Measurements from ENCODE around the gene SLC1A2. TPM values are rescaled to one million over a fixed set of nuclear protein-coding genes. Genes with fewer than 3 reads are reported as not detected.
A peak's percentile ranks its signal among the peaks of the same experiment; 100 is the strongest.

The SLC1A2 gene
- polyA plus RNA-seq, 1 experiment: 0.60 TPM

DNA sequence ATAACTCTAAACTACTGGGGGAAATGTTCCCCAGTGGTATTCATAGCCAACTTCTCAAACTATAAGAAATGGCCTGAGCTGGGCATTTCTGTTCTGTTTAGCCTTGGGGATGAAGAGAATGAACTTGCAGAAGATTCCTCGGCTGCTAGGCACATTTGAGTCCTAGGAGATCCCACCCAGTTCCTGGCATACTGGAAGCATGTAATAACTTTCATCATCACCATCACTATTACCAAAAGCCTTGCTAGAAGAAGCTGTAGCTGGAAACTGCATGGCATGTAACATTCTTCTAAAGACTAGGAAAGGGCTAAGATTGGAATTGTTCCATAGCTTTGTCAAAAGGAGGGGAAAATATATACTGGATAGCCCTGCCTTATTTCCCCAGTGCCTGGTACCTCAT is 40.1 kb upstream of the SLC1A2 start:
- DNase-seq (ENCODE audit: low read depth): no peak
- POLR2A ChIA-PET: no interaction called here
- TF ChIP-seq, protein P1, sequence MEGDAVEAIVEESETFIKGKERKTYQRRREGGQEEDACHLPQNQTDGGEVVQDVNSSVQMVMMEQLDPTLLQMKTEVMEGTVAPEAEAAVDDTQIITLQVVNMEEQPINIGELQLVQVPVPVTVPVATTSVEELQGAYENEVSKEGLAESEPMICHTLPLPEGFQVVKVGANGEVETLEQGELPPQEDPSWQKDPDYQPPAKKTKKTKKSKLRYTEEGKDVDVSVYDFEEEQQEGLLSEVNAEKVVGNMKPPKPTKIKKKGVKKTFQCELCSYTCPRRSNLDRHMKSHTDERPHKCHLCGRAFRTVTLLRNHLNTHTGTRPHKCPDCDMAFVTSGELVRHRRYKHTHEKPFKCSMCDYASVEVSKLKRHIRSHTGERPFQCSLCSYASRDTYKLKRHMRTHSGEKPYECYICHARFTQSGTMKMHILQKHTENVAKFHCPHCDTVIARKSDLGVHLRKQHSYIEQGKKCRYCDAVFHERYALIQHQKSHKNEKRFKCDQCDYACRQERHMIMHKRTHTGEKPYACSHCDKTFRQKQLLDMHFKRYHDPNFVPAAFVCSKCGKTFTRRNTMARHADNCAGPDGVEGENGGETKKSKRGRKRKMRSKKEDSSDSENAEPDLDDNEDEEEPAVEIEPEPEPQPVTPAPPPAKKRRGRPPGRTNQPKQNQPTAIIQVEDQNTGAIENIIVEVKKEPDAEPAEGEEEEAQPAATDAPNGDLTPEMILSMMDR (IDR thresholded peaks at IDR 0.05; ENCODE audit: insufficient read depth, low read depth, low read length): no peak
- Histone ChIP-seq H3K4me3 (ENCODE audit: low read depth, low read length) (no peak overlapping the region), H3K36me3 (ENCODE audit: control insufficient read depth, insufficient read depth, low read length) (peaks cover 7% of the 10 kb centered on the region), H3K27me3 (ENCODE audit: control insufficient read depth, insufficient read depth, low read length) (no peaks in the 10 kb centered on the region)
- CTCF ChIA-PET: interaction anchor here (1.1 kb wide), 1 partner anchor 11 kb away, joined by 4 read pairs; no protein-coding TSS in a partner anchor

DNA sequence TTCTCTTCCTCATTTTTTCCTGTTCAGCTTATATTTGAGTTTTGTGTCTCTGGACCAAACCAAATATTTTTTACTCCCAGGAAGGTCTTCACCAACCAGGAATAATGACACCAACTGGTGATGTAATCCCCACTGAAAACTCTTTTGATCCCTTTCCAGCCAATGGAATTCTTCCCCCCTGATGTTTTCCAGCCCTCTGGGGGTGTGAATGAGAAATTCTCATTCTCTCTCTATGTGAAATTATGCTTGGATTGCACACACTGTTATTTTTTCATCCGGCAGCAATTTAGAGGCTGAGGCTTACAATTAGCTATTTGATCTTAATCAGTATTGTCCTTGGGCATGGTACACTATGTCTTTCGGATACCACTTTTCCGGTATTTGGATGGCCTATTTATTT is 39.5 kb upstream of the SLC1A2 start:
- TF ChIP-seq, protein P1 (IDR thresholded peaks at IDR 0.05; ENCODE audit: insufficient read depth, low read depth, low read length): no peak
- no peaks in the 10 kb centered on the region for H3K27me3 ChIP-seq (ENCODE audit: control insufficient read depth, insufficient read depth, low read length)
- peak; percentile 9 for DNase-seq (ENCODE audit: low read depth)
- POLR2A ChIA-PET: no interaction called here
- peaks cover 7% of the 10 kb centered on the region for H3K36me3 ChIP-seq (ENCODE audit: control insufficient read depth, insufficient read depth, low read length)
- H3K4me3 ChIP-seq (ENCODE audit: low read depth, low read length): no peak overlapping the region
- CTCF ChIA-PET: interaction anchor here (1.1 kb wide), 1 partner anchor 10 kb away, joined by 4 read pairs; no protein-coding TSS in a partner anchor

DNA sequence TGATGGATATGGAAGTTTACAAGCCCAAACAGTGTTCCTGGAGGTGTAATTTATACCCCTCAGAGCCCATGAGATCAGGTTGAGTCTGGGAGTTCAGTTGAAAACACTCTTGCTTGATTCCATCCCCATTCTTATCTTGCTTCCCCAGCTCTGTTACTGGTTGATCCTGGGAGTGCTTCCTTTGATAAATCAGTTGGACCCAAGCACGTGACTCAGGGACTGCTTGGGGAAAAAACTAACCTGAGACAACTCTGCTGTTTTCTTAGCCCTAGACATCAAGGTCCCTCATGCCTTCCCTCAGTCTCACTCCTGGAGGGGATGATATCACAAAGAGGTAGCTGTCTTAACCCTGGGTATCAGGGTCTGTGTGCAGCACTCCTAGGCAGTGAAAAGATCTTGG is 35.0 kb upstream of the SLC1A2 start:
- DNase-seq (ENCODE audit: low read depth): no peak
- ChIA-PET CTCF (interaction anchor here (1.1 kb wide), 1 partner anchor 12 kb away, joined by 3 read pairs; no protein-coding TSS in a partner anchor), POLR2A (no interaction called here)
- H3K27me3 ChIP-seq (ENCODE audit: control insufficient read depth, insufficient read depth, low read length): no peaks in the 10 kb centered on the region
- no peak overlapping the region for H3K4me3 ChIP-seq (ENCODE audit: low read depth, low read length)
- H3K36me3 ChIP-seq (ENCODE audit: control insufficient read depth, insufficient read depth, low read length): peaks cover 7% of the 10 kb centered on the region
- TF ChIP-seq, protein P1 (IDR thresholded peaks at IDR 0.05; ENCODE audit: insufficient read depth, low read depth, low read length): no peak

DNA sequence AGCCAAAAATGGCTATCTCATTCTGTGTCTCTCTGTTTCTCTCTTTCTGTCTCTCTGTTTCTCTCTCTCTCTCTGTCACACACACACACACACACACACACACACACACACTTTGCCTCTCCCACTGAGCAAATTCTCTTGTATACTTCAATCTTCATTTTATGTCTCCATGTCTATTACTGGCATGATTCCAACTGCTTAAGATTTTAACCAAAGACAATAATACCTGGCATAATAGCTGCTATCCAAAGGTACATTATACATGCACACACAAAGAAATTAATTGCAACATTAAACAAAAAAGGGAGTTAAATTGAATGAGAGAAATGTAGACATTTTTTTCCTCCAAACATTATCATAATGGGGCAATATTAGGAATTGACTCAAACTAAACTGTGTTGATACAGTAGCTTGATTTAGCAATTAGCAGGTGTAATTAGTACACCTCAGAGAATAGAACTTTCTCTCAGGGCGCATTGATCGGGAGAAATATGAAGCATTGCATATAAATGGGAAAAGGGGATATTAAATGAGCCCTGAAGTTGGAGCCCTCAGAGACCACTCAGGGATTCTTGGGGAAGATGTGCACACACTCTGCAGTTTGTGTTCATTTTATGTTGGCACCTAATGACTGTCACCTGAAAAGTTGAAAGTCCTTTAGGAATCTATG is 17.4 kb upstream of the SLC1A2 start:
- CTCF ChIA-PET: interaction anchor here (3.5 kb wide), 1 partner anchor 11 kb away, joined by 15 read pairs; no protein-coding TSS in a partner anchor
- Histone ChIP-seq H3K4me3 (ENCODE audit: low read depth, low read length) (no peak overlapping the region), H3K36me3 (ENCODE audit: control insufficient read depth, insufficient read depth, low read length) (peaks cover 15% of the 10 kb centered on the region), H3K27me3 (ENCODE audit: control insufficient read depth, insufficient read depth, low read length) (no peaks in the 10 kb centered on the region)
- DNase-seq (ENCODE audit: low read depth): no peak
- TF ChIP-seq, protein P1 (IDR thresholded peaks at IDR 0.05; ENCODE audit: insufficient read depth, low read depth, low read length): no peak
- POLR2A ChIA-PET: no interaction called here

DNA sequence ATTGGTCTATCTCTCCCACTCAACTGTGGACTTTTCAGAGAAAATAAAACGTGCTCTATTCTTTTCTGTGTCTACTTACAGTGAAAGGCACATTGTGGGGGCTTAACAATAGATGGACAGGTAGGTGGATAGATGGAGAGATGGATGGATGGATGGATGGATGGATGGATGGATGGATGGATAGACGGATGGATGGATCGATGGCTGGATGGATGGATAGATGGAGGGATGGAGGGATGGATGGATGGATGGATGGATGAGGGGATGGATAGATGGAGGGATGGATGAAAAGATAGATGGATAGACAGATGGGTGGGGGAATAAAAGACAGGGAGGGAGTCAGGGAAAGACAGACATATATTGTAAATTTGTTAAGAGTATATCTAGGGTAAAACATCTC is 14.2 kb upstream of the SLC1A2 start:
- Histone ChIP-seq H3K36me3 (ENCODE audit: control insufficient read depth, insufficient read depth, low read length) (peaks cover 21% of the 10 kb centered on the region), H3K4me3 (ENCODE audit: low read depth, low read length) (no peak overlapping the region), H3K27me3 (ENCODE audit: control insufficient read depth, insufficient read depth, low read length) (no peaks in the 10 kb centered on the region)
- ChIA-PET POLR2A (no interaction called here), CTCF (interaction anchor here (3.5 kb wide), 1 partner anchor 8 kb away, joined by 15 read pairs; no protein-coding TSS in a partner anchor)
- no peak for DNase-seq (ENCODE audit: low read depth)
- TF ChIP-seq, protein P1 (IDR thresholded peaks at IDR 0.05; ENCODE audit: insufficient read depth, low read depth, low read length): no peak
